HG03135 (cell line): Measurements from ENCODE around the gene WNT16.

ENCODE experiments used
- ATAC-seq: cut with Tn5 transposase; IDR thresholded peaks from one replicate; pipeline ENCODE4 v1.9.1; 2021; ENCODE audit warnings: mild to moderate bottlenecking, moderate library complexity; ENCODE audit not compliant: unreplicated experiment

Gene WNT16

GRCh38 chr7:121390109-121390508, 61.3 kb downstream of the WNT16 start:
- no peak for ATAC-seq

- no peak for ATAC-seq
Observed at GRCh38 chr7:121390617-121391016, 61.8 kb downstream of the WNT16 start.
